ENCODE results near the gene ZNF324. TPM values are rescaled to one million over a fixed set of nuclear protein-coding genes. Genes with fewer than 3 reads are reported as not detected.
"Not testable (repeated sequence)": the region's sequence is repeated elsewhere in the genome, so short reads cannot be mapped to it uniquely, and the experiment has no call there.

The ZNF324 gene
- total and polyA plus RNA-seq, 2 of the 13 experiments (the other 11 are each of a cell fraction or from before 2014, with no cell fraction given): 1.1 to 4.7 TPM

- FAIRE-seq (no peak), ATAC-seq (no peak), DNase-seq (ENCODE audit: low spot score) (no peak)
- Histone ChIP-seq H3K4me2 (ENCODE audit: low read depth, low read length) (no peak overlapping the region), H3K79me2 (ENCODE audit: insufficient read depth, low read length) (peaks cover 6% of the 10 kb centered on the region), H2AFZ (ENCODE audit: low read length) (no peak overlapping the region), H3K27ac (ENCODE audit: extremely low read length, insufficient read depth, low read length) (no peak overlapping the region), H3K4me3 (replicated peaks in 1 of 3; ENCODE audit: insufficient read depth in 1 of 3, low read depth in 2 of 3, low read length in 3 of 3) (no peak overlapping the region), H4K20me1 (ENCODE audit: insufficient read depth, low read length) (no peaks in the 10 kb centered on the region), H3K36me3 (replicated peaks in 1 of 2; ENCODE audit: control insufficient read depth in 1 of 2, insufficient read depth in 2 of 2, low read length in 2 of 2) (peaks cover 4 to 21% of the 10 kb centered on the region in 2 experiments; a peak in 4 of 5 replicates), H3K4me1 (ENCODE audit: insufficient read depth, low read length) (peaks cover 24% of the 10 kb centered on the region), H3K9ac (ENCODE audit: insufficient read depth, low read depth, low read length) (no peak overlapping the region), H3K27me3 (ENCODE audit: control insufficient read depth in 1 of 2, insufficient read depth in 2 of 2, low read length in 2 of 2) (no peaks in the 10 kb centered on the region), H3K9me3 (ENCODE audit: low read length) (no peaks in the 10 kb centered on the region)
- intact Hi-C loops (cut with micrococcal nuclease; ENCODE audit: unreplicated experiment) (loop anchor here (5.0 kb wide), 2 partner anchors 62 to 142 kb away; partner anchors contain the start of genes ZNF584 and ZSCAN22), in situ Hi-C loops (cut with HindIII; ENCODE audit: extremely low pct_ligation_motif_present, low pct_unique_long_range_greater_than_20kb) (no loop called here)
- CTCF ChIA-PET (ENCODE audit: low intra/inter-chr PET ratio, low total read pairs): no interaction called here
- BruUV-seq (replicated peaks): no TSS peak
- WGBS (ENCODE audit: low lambda C conversion rate): 93% methylated on average over 11 of the region's 17 CpGs
- TF ChIP-seq SMARCE1 (IDR thresholded peaks at IDR 0.05; ENCODE audit: borderline replicate concordance): no peak
- no peak for TF ChIP-seq ARID2 (CRISPR knock-in tag; IDR thresholded peaks at IDR 0.05; ENCODE audit: borderline replicate concordance)
- peak; percentile 26 for TF ChIP-seq AGO1 (IDR thresholded peaks at IDR 0.05; ENCODE audit: low read depth, low read length, poor library complexity, severe bottlenecking)
- POLR2A ChIA-PET: no interaction called here
Observed at GRCh38 chr19:58469241-58470013, 2.5 kb downstream of the ZNF324 start.

- not testable (repeated sequence) for H3K9me3 ChIP-seq (ENCODE audit: low read length)
Observed at GRCh38 chr19:58470837-58471543, 4.1 kb downstream of the ZNF324 start.

More at GRCh38 chr19:58470837-58471543, 4.1 kb downstream of the ZNF324 start:
- H2AFZ ChIP-seq (ENCODE audit: low read length); H3K4me3 ChIP-seq (replicated peaks in 1 of 3; ENCODE audit: insufficient read depth in 1 of 3, low read depth in 2 of 3, low read length in 3 of 3); POLR2A ChIA-PET; H3K79me2 ChIP-seq (ENCODE audit: insufficient read depth, low read length); CTCF ChIA-PET (ENCODE audit: low intra/inter-chr PET ratio, low total read pairs); in situ Hi-C loops (cut with HindIII; ENCODE audit: extremely low pct_ligation_motif_present, low pct_unique_long_range_greater_than_20kb); intact Hi-C loops (cut with micrococcal nuclease; ENCODE audit: unreplicated experiment); H3K27ac ChIP-seq (ENCODE audit: extremely low read length, insufficient read depth, low read length); ATAC-seq; FAIRE-seq; H3K9ac ChIP-seq (ENCODE audit: insufficient read depth, low read depth, low read length); H3K4me2 ChIP-seq (ENCODE audit: low read depth, low read length); DNase-seq (ENCODE audit: low spot score); BruUV-seq (replicated peaks); H3K27me3 ChIP-seq (ENCODE audit: control insufficient read depth in 1 of 2, insufficient read depth in 2 of 2, low read length in 2 of 2); H4K20me1 ChIP-seq (ENCODE audit: insufficient read depth, low read length): not testable (repeated sequence)
- peak; percentile 57 for TF ChIP-seq AGO1 (IDR thresholded peaks at IDR 0.05; ENCODE audit: low read depth, low read length, poor library complexity, severe bottlenecking)
- peak; percentile 25; the same call in 1 of the 2 replicates for TF ChIP-seq RBFOX2 (IDR thresholded peaks at IDR 0.05; ENCODE audit: low read depth, low read length)
- H3K36me3 ChIP-seq (replicated peaks in 1 of 2; ENCODE audit: control insufficient read depth in 1 of 2, insufficient read depth in 2 of 2, low read length in 2 of 2): peaks cover 4 to 21% of the 10 kb centered on the region in 2 experiments; a peak in 4 of 5 replicates
- 91% methylated on average over 6 of the region's 53 CpGs for WGBS (ENCODE audit: low lambda C conversion rate)
- peaks cover 25% of the 10 kb centered on the region for H3K4me1 ChIP-seq (ENCODE audit: insufficient read depth, low read length)
